Right lobe of liver (tissue), 4 donors: ENCODE data around the gene PCDHB5.

Experiments
- POLR2A ChIP-seq: fragments of 450-650 bp; IDR thresholded peaks from one replicate; pipeline ENCODE4 v1.6.1; 2017; ENCODE audit warnings: antibody characterized with exemption, mild to moderate bottlenecking
- TF ChIP-seq, protein P1 (sequence below), 4 donors: fragments of 200-600 bp in 3 of 4; fragments of 450-650 bp in 1 of 4; IDR thresholded peaks; one replicate each; pipeline versions ENCODE4 v1.5.1 to v1.8.0; 2016 to 2022; ENCODE audit warnings: antibody characterized with exemption in 4 of 4, mild to moderate bottlenecking in 2 of 4
- donor health status: DM: no; HTN: no; CAD: no.
- donor health status: DM: no; HTN: no; CAD: no.
- donor health status: DM: no; HTN: yes; CAD: no.

DNA sequence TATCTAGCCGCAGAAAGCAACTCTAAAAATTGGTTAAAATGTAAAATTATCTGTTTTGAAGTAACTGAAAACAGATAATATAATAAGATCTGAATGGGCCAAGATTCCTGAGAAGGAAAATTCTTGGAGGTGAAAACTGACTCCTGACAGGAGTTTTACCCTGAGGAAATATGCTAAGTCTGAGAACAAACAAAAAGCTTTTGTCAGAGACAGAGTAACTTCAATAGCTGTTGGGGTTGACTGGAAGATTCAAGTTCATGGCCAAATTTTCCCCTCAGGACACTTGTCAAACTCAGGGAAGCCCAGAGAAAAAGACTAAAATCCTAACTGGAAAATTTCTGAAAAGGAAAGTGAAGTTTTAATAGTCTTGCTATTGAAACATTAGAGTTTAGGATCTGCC lies 7.7 kb upstream of the PCDHB5 start:
- TF ChIP-seq, protein P1, sequence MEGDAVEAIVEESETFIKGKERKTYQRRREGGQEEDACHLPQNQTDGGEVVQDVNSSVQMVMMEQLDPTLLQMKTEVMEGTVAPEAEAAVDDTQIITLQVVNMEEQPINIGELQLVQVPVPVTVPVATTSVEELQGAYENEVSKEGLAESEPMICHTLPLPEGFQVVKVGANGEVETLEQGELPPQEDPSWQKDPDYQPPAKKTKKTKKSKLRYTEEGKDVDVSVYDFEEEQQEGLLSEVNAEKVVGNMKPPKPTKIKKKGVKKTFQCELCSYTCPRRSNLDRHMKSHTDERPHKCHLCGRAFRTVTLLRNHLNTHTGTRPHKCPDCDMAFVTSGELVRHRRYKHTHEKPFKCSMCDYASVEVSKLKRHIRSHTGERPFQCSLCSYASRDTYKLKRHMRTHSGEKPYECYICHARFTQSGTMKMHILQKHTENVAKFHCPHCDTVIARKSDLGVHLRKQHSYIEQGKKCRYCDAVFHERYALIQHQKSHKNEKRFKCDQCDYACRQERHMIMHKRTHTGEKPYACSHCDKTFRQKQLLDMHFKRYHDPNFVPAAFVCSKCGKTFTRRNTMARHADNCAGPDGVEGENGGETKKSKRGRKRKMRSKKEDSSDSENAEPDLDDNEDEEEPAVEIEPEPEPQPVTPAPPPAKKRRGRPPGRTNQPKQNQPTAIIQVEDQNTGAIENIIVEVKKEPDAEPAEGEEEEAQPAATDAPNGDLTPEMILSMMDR (IDR thresholded peaks at IDR 0.05), result no peak
- TF ChIP-seq POLR2A, result no peak
